ENCODE results near the gene CDCA7L.
"Not testable (repeated sequence)": the region's sequence is repeated elsewhere in the genome, so short reads cannot be mapped to it uniquely, and the experiment has no call there.

Gene CDCA7L

DNA sequence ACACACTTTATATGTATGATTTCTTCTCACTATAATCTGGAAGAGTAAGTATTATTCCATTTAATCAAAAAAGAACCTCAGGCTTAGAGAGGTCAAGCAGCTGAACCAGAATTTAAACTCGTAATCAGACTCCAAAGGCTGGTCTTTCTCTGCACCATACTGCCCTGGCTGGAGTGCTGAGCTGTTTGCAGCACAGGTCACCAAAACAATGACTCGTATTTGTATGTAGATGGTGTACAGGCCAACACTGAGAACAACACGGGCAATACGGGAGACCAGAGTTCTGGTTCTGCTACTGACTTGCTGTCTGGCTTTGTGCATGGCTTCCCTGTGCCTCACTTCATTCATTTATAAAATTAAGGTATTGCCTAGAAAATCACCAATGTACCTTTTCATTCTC lies 57.9 kb downstream of the CDCA7L start:
- in situ Hi-C loops (cut with HindIII; ENCODE audit: low sequenced_read_pairs), result no loop called here
- TF ChIP-seq, protein P1, sequence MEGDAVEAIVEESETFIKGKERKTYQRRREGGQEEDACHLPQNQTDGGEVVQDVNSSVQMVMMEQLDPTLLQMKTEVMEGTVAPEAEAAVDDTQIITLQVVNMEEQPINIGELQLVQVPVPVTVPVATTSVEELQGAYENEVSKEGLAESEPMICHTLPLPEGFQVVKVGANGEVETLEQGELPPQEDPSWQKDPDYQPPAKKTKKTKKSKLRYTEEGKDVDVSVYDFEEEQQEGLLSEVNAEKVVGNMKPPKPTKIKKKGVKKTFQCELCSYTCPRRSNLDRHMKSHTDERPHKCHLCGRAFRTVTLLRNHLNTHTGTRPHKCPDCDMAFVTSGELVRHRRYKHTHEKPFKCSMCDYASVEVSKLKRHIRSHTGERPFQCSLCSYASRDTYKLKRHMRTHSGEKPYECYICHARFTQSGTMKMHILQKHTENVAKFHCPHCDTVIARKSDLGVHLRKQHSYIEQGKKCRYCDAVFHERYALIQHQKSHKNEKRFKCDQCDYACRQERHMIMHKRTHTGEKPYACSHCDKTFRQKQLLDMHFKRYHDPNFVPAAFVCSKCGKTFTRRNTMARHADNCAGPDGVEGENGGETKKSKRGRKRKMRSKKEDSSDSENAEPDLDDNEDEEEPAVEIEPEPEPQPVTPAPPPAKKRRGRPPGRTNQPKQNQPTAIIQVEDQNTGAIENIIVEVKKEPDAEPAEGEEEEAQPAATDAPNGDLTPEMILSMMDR (IDR thresholded peaks at IDR 0.05; ENCODE audit: low read depth, low read length, missing control alignments), result no peak
- H3K4me3 ChIP-seq (ENCODE audit: low read depth, low read length), result no peak overlapping the region
- no peak for DNase-seq (ENCODE audit: low read depth)

DNA sequence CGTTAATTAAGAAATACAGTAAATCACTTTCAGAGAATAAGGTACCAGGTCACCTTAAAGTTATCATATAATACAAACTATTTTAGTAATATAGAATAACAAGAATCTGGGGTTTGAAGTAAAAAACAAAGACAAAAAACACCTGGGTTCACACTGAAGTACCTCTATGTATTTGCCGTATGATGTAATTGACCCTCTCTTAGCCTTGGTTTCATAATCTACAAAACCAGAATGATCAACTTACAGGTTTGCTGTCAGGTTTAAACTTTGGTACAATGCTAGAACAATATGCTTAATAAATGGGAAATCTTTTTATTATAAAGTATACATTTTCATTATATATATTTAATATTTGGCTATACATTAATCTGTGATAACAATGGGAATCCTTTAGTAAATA lies 58.3 kb downstream of the CDCA7L start:
- no peak overlapping the region for H3K4me3 ChIP-seq (ENCODE audit: low read depth, low read length)
- no peak for DNase-seq (ENCODE audit: low read depth)
- TF ChIP-seq, protein P1 (IDR thresholded peaks at IDR 0.05; ENCODE audit: low read depth, low read length, missing control alignments), result no peak
- in situ Hi-C loops (cut with HindIII; ENCODE audit: low sequenced_read_pairs), result no loop called here

DNA sequence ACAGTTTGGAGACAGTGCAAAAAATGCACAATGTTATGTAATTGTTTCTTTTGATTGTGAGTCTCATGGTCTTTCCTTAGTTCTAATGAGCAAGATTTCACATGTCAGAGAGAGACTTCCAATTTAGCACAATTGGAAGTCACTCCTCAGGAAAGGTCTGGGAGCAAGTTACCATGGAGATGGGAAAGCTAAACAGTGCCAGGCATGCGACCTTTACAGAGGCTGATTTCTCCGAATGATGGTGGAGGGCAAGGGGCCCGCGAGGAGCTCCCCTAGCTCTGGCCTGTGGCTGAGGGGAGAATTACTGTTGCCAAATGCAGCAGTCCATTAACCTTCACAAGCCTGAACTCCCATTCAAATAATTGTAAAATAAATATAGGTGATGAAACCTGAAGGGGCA lies 59.3 kb downstream of the CDCA7L start:
- in situ Hi-C loops (cut with HindIII; ENCODE audit: low sequenced_read_pairs), result no loop called here

DNA sequence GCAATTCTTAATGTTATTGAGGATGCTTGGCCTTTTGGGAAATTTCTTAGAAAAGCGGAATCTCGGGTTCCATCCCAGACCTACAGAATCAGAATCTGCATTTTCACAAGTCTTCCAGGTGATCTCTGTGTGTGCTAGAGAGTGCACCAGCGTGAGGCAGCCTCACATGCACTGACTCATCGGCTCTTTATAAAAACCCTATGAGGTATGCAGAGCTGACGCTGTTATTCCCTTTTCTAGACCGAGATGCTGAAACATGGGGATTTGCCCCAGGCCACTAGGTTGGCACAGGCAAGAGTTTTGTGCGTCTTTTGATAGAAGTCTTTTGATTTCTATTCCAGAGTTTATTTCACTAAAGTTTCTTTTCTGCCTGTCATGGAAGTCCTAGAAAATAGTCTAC lies 61.2 kb downstream of the CDCA7L start:
- TF ChIP-seq, protein P1 (IDR thresholded peaks at IDR 0.05; ENCODE audit: low read depth, low read length, missing control alignments), result no peak
- in situ Hi-C loops (cut with HindIII; ENCODE audit: low sequenced_read_pairs), result no loop called here
- no peak overlapping the region for H3K4me3 ChIP-seq (ENCODE audit: low read depth, low read length)
- no peak for DNase-seq (ENCODE audit: low read depth)

More for the DNA sequence above, 59.3 kb downstream of the CDCA7L start:
- TF ChIP-seq, protein P1 (IDR thresholded peaks at IDR 0.05; ENCODE audit: low read depth, low read length, missing control alignments), result no peak
- DNase-seq (ENCODE audit: low read depth), result no peak
- H3K4me3 ChIP-seq (ENCODE audit: low read depth, low read length), result no peak overlapping the region

DNA sequence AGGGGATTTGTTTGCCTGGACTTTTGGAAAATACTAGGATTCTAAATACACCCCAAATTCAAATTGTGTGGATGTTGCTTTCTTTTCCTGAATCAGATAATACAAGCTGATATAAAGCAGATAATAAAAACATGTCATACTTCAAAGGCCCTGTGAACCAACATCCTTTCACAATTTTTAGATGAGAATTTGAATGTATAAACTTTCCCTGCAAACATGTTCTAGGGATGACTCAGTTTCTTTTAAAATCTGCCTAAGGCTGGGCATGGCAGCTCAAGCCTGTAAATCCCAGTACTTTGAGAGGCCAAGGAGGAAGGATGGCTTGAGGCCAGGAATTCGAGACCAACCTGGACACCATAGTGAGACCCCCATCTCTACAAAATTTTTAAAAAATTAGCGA lies 62.2 kb downstream of the CDCA7L start:
- in situ Hi-C loops (cut with HindIII; ENCODE audit: low sequenced_read_pairs); H3K4me3 ChIP-seq (ENCODE audit: low read depth, low read length); DNase-seq (ENCODE audit: low read depth): not testable (repeated sequence)

DNA sequence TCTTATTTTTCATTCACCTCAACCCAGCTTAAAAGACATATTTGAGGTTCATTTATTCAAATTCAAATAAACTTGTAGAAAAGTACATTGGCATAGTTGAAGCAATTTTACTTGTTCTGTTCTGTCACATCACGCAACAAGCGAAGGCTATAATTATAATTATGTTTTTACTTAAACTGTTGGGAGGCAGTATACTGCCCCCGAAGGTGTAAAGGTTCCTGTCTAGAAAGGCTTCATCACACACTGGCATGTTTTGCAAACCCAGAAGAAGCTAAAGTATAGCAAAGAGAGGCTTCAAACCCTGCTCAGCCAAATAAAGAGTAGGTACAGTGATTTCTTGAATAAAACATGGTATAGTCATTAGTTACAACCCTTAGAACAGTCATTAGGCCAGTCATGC lies 62.6 kb downstream of the CDCA7L start:
- DNase-seq (ENCODE audit: low read depth), result no peak
- in situ Hi-C loops (cut with HindIII; ENCODE audit: low sequenced_read_pairs), result no loop called here
- no peak overlapping the region for H3K4me3 ChIP-seq (ENCODE audit: low read depth, low read length)
- TF ChIP-seq, protein P1 (IDR thresholded peaks at IDR 0.05; ENCODE audit: low read depth, low read length, missing control alignments), result no peak

DNA sequence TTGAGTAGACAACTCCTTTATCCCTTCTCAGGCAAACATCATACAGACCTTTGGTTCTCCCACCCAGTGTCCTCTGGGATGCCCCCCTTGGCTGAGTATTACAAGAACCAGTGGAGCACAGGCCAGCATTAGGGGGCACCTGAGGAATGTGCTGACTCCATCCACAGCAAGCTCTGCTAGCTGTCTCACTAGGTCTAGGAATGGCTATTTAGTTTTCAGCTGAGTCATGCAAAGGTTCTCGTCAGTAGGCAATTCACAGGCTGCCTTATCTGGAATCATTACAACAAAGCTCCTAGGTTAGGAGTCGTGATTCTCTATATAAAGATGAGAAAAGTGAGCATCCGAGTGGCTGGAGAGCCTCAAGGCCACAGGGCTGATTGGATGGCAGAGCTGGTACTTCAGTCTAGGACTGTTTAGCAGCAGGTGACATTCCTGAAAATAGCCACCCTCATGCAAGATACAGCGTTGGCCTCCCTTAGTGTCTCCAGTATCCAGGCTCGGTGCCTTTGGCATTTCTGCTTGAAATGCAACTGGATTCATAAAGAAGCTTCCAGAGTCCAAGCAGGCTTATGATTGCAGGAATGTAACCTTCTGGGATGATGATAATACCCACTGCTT lies 75.8 kb downstream of the CDCA7L start:
- TF ChIP-seq, protein P1 (IDR thresholded peaks at IDR 0.05; ENCODE audit: low read depth, low read length, missing control alignments), result no peak
- DNase-seq (ENCODE audit: low read depth), result no peak
- H3K4me3 ChIP-seq (ENCODE audit: low read depth, low read length), result no peak overlapping the region
- in situ Hi-C loops (cut with HindIII; ENCODE audit: low sequenced_read_pairs), result no loop called here
